ENCODE data around the gene CLEC1B.

- TF ChIP-seq CTCF (IDR thresholded peaks at IDR 0.05): no peak
- TF ChIP-seq ZFX (IDR thresholded peaks at IDR 0.05; ENCODE audit: borderline replicate concordance): no peak
These were observed 49.6 kb upstream of the CLEC1B start for GRCh38 chr12:10048526-10048925.
